ENCODE measurements around the gene GPR158. TPM values are rescaled to one million over a fixed set of nuclear protein-coding genes. Genes with fewer than 3 reads are reported as not detected.

The GPR158 gene
- total and polyA plus RNA-seq, 2 of the 8 experiments (the other 6 are each of a cell fraction or from before 2014, with no cell fraction given): 0.14 to 0.78 TPM

DNA sequence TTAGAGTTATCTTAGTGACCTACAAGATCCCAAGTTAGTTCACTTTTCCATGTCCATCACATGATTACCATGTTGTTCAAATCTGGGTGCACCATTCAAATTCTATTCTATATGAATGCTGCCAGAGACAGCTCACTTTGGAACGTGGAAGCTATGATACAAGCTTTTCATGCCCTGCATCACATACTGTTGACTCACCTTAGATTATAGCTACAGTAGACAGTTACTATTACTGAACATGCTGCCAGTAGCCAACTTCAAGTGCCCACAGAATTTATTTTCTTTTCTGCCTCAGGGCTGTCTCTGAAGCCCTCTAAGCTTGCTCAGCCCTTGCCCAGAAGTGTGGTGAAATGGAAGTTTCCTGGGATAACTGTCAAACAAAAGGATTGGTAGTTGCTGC, 231.1 kb downstream of the GPR158 start:
- H2BK120ac ChIP-seq (replicated peaks; ENCODE audit: low read depth, low read length): no peak overlapping the region
- no peaks in the 10 kb centered on the region for H3K9me3 ChIP-seq (ENCODE audit: insufficient read depth in 2 of 2, low read depth in 1 of 2, low read length in 1 of 2)
- H3K4me3 ChIP-seq (ENCODE audit: extremely low read depth in 1 of 4, insufficient read depth in 2 of 4, low read depth in 3 of 4, low read length in 4 of 4): no peak overlapping the region
- H4K91ac ChIP-seq (replicated peaks; ENCODE audit: insufficient read length, low read length): no peak overlapping the region
- H3K14ac ChIP-seq (ENCODE audit: insufficient read length): no peak overlapping the region
- no peaks in the 10 kb centered on the region for H3K79me1 ChIP-seq (ENCODE audit: low read depth, low read length)
- TF ChIP-seq SP1 (IDR thresholded peaks at IDR 0.05; ENCODE audit: low read depth, low read length) (no peak), TCF12 (IDR thresholded peaks at IDR 0.05; ENCODE audit: low read depth, low read length) (no peak), YY1 (IDR thresholded peaks at IDR 0.05; ENCODE audit: low read depth, low read length) (no peak), TEAD4 (IDR thresholded peaks at IDR 0.05; ENCODE audit: low read depth, low read length) (no peak), EGR1 (IDR thresholded peaks at IDR 0.05; ENCODE audit: borderline replicate concordance, low read depth, low read length) (no peak)
- TF ChIP-seq, protein P1, sequence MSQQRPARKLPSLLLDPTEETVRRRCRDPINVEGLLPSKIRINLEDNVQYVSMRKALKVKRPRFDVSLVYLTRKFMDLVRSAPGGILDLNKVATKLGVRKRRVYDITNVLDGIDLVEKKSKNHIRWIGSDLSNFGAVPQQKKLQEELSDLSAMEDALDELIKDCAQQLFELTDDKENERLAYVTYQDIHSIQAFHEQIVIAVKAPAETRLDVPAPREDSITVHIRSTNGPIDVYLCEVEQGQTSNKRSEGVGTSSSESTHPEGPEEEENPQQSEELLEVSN (IDR thresholded peaks at IDR 0.05): no peak
- TF ChIP-seq, protein P2, sequence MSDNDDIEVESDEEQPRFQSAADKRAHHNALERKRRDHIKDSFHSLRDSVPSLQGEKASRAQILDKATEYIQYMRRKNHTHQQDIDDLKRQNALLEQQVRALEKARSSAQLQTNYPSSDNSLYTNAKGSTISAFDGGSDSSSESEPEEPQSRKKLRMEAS (IDR thresholded peaks at IDR 0.05): no peak
- H3K4me1 ChIP-seq (replicated peaks in 1 of 4; ENCODE audit: control insufficient read depth in 3 of 4, insufficient read depth in 4 of 4, low read length in 3 of 4): no peaks in the 10 kb centered on the region
- H3K23ac ChIP-seq (ENCODE audit: insufficient read length): no peak overlapping the region
- H2AK5ac ChIP-seq (ENCODE audit: low read depth, low read length): no peak overlapping the region
- ChIA-PET POLR2A (ENCODE audit: partially characterized antibody) (no interaction called here), CTCF (ENCODE audit: partially characterized antibody) (no interaction called here)
- H2BK15ac ChIP-seq (ENCODE audit: low read length): no peak overlapping the region
- no peak for FAIRE-seq
- no peaks in the 10 kb centered on the region for H3K27me3 ChIP-seq (replicated peaks in 1 of 4; ENCODE audit: control insufficient read depth in 3 of 4, extremely low read depth in 1 of 4, insufficient read depth in 3 of 4, low read length in 3 of 4)
- H3K18ac ChIP-seq (ENCODE audit: extremely low read depth, low read length): no peak overlapping the region
- no peak for DNase-seq (ENCODE audit: low read depth in 1 of 2, low spot score in 2 of 2)
- H4K8ac ChIP-seq (ENCODE audit: extremely low read depth, insufficient read depth, low read length): no peak overlapping the region
- H3K9ac ChIP-seq (replicated peaks in 1 of 4; ENCODE audit: extremely low read depth in 1 of 4, low read depth in 3 of 4, low read length in 3 of 4): no peak overlapping the region
- no peak overlapping the region for H2BK5ac ChIP-seq (ENCODE audit: low read depth, low read length)
- no peak overlapping the region for H2BK12ac ChIP-seq (ENCODE audit: low read depth, low read length)
- H4K20me1 ChIP-seq (replicated peaks in 1 of 2; ENCODE audit: control insufficient read depth in 1 of 2, insufficient read depth in 2 of 2, low read length in 2 of 2): no peaks in the 10 kb centered on the region
- no peak overlapping the region for H3K4me2 ChIP-seq (ENCODE audit: insufficient read depth in 1 of 2, low read depth in 2 of 2, low read length in 2 of 2)
- H3K56ac ChIP-seq (replicated peaks; ENCODE audit: insufficient read length, low read depth, low read length): no peak overlapping the region
- H2AFZ ChIP-seq (ENCODE audit: low read length): no peak overlapping the region
- 58% methylated on average over 1 of the region's 1 CpG; no CpG with 5 or more reads in 1 of the 2 experiments for WGBS, 2 experiments (ENCODE audit: extremely low coverage in 1 of 2, insufficient coverage in 1 of 2, insufficient read length in 1 of 2, insufficient replicate concordance in 2 of 2, low coverage in 1 of 2, low lambda C conversion rate in 2 of 2, missing lambda C conversion rate in 1 of 2)
- H4K5ac ChIP-seq (ENCODE audit: insufficient read length, low read depth, low read length): no peak overlapping the region
- no peak overlapping the region for H2BK20ac ChIP-seq (ENCODE audit: low read length)
- no peaks in the 10 kb centered on the region for H3K23me2 ChIP-seq (ENCODE audit: low read depth, low read length)
- H3K27ac ChIP-seq (ENCODE audit: low read depth, low read length): no peak overlapping the region
- H3K4ac ChIP-seq (replicated peaks; ENCODE audit: insufficient read length, low read depth, low read length): no peak overlapping the region
- H3K36me3 ChIP-seq (ENCODE audit: control insufficient read depth in 2 of 4, insufficient read depth in 4 of 4, low read length in 3 of 4): no peaks in the 10 kb centered on the region
- H3K79me2 ChIP-seq (ENCODE audit: control insufficient read depth in 1 of 2, insufficient read depth in 2 of 2, low read length in 2 of 2): no peaks in the 10 kb centered on the region
